ENCODE data around the gene STARD8.

The STARD8 gene

DNA sequence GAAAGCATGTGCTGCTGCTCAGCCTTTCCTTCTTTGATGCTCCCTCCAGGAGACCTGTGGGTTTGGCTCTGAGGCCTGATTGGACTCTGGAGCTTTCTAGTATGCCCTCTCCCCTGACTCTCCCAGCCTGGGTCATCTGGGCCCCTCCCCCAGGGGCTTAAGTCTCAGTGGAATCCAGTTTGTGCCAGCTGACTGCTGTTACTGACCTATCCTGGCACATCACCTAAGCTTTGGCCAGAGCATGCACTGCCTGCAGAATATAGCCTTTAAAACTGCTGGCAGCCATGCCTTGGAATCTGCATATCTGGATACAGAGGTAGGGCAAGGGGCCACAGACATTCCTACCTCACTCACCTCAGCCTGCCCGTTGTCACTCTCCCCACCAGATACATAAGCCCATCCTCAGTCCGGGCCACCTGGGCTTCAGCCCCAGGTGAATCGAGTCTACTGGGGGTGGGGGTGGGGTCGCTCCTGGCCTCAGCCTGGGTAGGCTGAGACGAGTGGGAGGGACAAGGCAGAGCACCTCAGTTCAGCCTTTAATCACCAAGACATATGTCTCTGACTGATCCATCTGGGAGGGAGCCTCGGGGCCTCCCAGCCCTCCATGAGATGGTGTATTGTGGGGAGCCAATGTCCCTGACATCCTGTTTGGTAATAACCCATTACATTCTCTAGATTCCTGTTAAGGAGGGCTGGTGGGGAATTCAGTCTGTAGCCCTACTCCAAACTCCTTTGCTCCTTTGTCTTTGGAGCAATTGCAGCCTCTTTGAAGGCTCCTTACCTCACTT lies 61.2 kb downstream of the STARD8 start:
- Histone ChIP-seq H3K4me1 (ENCODE audit: insufficient read depth, low read length) (peaks cover 29% of the 10 kb centered on the region), H3K9ac (ENCODE audit: low read depth, low read length) (no peak overlapping the region), H3K36me3 (ENCODE audit: insufficient read depth, low read length) (no peaks in the 10 kb centered on the region), H3K9me3 (ENCODE audit: control insufficient read depth, insufficient read depth, low read length) (no peaks in the 10 kb centered on the region)

- H3K4me1 ChIP-seq (ENCODE audit: insufficient read depth, low read length) = peaks cover 25% of the 10 kb centered on the region
- H3K9me3 ChIP-seq (ENCODE audit: control insufficient read depth, insufficient read depth, low read length) = no peaks in the 10 kb centered on the region
- no peaks in the 10 kb centered on the region for H3K36me3 ChIP-seq (ENCODE audit: insufficient read depth, low read length)
- H3K9ac ChIP-seq (ENCODE audit: low read depth, low read length) = no peak overlapping the region
These were observed 63.6 kb downstream of the STARD8 start for GRCh38 chrX:68710870-68711576.

- H3K36me3 ChIP-seq (ENCODE audit: insufficient read depth, low read length) = no peaks in the 10 kb centered on the region; the same call in 1 of the 2 replicates
- no peaks in the 10 kb centered on the region for H3K9me3 ChIP-seq (ENCODE audit: control insufficient read depth, insufficient read depth, low read length)
These were observed 64.4 kb downstream of the STARD8 start for GRCh38 chrX:68711845-68712244.

DNA sequence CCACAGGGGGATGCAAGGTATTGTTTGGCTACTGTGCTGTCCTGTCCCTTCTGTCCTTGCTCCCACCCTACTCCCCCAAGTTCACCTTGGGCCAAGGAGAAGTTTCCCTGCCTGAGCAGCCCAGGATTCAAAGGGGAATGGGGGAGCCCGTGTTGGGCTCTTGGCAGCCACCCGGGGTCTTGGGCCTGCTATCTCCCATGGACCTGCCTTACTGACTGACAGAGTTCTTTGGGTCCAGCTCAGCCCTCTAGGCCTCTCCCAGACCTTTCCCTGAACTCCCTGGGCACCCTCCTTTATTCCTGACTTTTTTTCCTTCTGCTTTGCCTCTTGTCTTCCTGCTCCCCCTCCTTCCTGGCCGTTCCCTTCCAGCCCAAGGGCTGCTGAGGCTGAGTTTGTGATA lies 67.4 kb downstream of the STARD8 start:
- Histone ChIP-seq H3K4me1 (ENCODE audit: insufficient read depth, low read length) (peaks cover 9% of the 10 kb centered on the region), H3K36me3 (ENCODE audit: insufficient read depth, low read length) (no peaks in the 10 kb centered on the region; the same call in 1 of the 2 replicates), H3K9me3 (ENCODE audit: control insufficient read depth, insufficient read depth, low read length) (no peaks in the 10 kb centered on the region), H3K9ac (ENCODE audit: low read depth, low read length) (no peak overlapping the region)

More at GRCh38 chrX:68711845-68712244, 64.4 kb downstream of the STARD8 start:
- Histone ChIP-seq H3K4me1 (ENCODE audit: insufficient read depth, low read length) (peaks cover 25% of the 10 kb centered on the region), H3K9ac (ENCODE audit: low read depth, low read length) (no peak overlapping the region)

- Histone ChIP-seq H3K9ac (ENCODE audit: low read depth, low read length) (no peak overlapping the region), H3K36me3 (ENCODE audit: insufficient read depth, low read length) (no peaks in the 10 kb centered on the region; the same call in none of the 2 replicates), H3K9me3 (ENCODE audit: control insufficient read depth, insufficient read depth, low read length) (no peaks in the 10 kb centered on the region), H3K4me1 (ENCODE audit: insufficient read depth, low read length) (no peaks in the 10 kb centered on the region)
These were observed 69.7 kb downstream of the STARD8 start for GRCh38 chrX:68717196-68717595.

DNA sequence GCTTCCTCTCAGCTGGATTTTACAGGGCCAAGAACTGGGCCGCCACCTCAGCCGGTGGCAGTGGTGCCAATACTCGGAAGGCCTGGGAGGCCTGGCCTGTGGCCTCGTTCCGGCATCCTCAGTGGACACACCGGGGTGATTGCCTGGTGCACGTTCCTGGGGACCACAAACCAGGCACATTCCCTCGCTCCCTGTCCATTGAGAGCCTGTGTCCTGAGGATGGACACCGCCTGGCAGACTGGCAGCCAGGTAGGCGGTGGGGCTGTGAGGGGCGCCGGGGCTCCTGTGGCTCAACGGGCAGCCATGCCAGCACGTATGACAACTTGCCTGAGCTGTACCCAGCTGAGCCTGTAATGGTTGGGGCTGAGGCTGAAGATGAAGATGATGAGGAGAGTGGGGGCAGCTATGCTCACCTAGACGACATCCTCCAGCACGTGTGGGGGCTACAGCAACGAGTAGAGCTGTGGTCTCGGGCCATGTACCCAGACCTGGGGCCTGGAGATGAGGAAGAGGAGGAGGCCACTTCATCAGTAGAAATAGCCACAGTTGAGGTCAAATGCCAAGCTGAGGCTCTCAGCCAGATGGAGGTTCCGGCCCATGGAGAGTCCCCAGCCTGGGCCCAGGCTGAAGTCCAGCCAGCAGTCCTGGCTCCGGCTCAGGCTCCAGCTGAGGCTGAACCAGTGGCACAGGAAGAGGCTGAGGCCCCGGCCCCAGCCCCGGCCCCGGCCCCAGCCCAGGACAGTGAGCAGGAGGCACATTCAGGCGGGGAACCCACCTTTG lies 70.4 kb downstream of the STARD8 start:
- Histone ChIP-seq H3K9me3 (ENCODE audit: control insufficient read depth, insufficient read depth, low read length) (no peaks in the 10 kb centered on the region), H3K9ac (ENCODE audit: low read depth, low read length) (no peak overlapping the region), H3K4me1 (ENCODE audit: insufficient read depth, low read length) (no peaks in the 10 kb centered on the region), H3K36me3 (ENCODE audit: insufficient read depth, low read length) (no peaks in the 10 kb centered on the region; the same call in none of the 2 replicates)

- Histone ChIP-seq H3K9me3 (ENCODE audit: control insufficient read depth, insufficient read depth, low read length) (no peaks in the 10 kb centered on the region), H3K36me3 (ENCODE audit: insufficient read depth, low read length) (no peaks in the 10 kb centered on the region; the same call in none of the 2 replicates), H3K4me1 (ENCODE audit: insufficient read depth, low read length) (no peaks in the 10 kb centered on the region), H3K9ac (ENCODE audit: low read depth, low read length) (no peak overlapping the region)
These were observed 71.0 kb downstream of the STARD8 start for GRCh38 chrX:68718443-68718820.

DNA sequence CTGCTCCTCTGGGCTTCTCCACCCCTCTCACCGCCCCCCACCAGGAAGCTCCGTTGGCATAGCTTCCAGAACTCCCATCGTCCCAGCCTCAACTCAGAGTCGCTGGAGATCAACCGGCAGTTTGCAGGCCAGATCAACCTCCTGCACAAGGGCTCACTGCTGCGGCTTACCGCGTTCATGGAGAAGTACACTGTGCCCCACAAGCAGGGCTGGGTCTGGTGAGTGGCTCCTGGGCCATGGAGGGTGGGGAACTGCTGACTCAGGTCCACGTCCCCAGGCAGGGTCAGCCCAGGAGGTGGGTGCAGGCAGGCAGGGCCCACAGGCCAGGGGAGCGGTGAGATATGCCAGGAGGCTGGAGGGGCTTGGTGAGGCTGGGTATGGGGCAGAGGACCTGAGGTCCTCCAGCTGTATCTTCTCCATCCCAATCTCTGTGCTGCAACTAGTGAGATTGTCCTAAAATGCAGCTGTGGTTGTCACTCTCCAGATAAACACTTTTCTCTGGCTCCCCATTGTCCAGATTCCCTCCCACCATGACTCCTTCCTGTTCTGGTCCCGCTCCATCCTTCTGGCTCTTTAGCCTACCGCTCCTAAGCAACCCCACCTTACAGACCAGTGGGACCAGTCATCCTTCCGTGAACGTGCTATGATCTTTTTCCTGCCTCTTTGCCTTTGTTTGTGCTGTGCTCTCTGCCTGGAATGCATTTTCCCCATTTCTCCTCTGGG lies 71.9 kb downstream of the STARD8 start:
- no peaks in the 10 kb centered on the region for H3K4me1 ChIP-seq (ENCODE audit: insufficient read depth, low read length)
- no peaks in the 10 kb centered on the region; the same call in none of the 2 replicates for H3K36me3 ChIP-seq (ENCODE audit: insufficient read depth, low read length)
- H3K9me3 ChIP-seq (ENCODE audit: control insufficient read depth, insufficient read depth, low read length) = no peaks in the 10 kb centered on the region
- H3K9ac ChIP-seq (ENCODE audit: low read depth, low read length) = no peak overlapping the region

- Histone ChIP-seq H3K9me3 (ENCODE audit: control insufficient read depth, insufficient read depth, low read length) (no peaks in the 10 kb centered on the region), H3K4me1 (ENCODE audit: insufficient read depth, low read length) (no peaks in the 10 kb centered on the region), H3K36me3 (ENCODE audit: insufficient read depth, low read length) (no peaks in the 10 kb centered on the region; the same call in none of the 2 replicates), H3K9ac (ENCODE audit: low read depth, low read length) (no peak overlapping the region)
These were observed 72.6 kb downstream of the STARD8 start for GRCh38 chrX:68719904-68720614.

- Histone ChIP-seq H3K9me3 (ENCODE audit: control insufficient read depth, insufficient read depth, low read length) (no peaks in the 10 kb centered on the region), H3K36me3 (ENCODE audit: insufficient read depth, low read length) (no peaks in the 10 kb centered on the region; the same call in none of the 2 replicates), H3K4me1 (ENCODE audit: insufficient read depth, low read length) (no peaks in the 10 kb centered on the region), H3K9ac (ENCODE audit: low read depth, low read length) (no peak overlapping the region)
These were observed 73.4 kb downstream of the STARD8 start for GRCh38 chrX:68720851-68721250.

- Histone ChIP-seq H3K36me3 (ENCODE audit: insufficient read depth, low read length) (no peaks in the 10 kb centered on the region; the same call in none of the 2 replicates), H3K9ac (ENCODE audit: low read depth, low read length) (no peak overlapping the region), H3K9me3 (ENCODE audit: control insufficient read depth, insufficient read depth, low read length) (no peaks in the 10 kb centered on the region), H3K4me1 (ENCODE audit: insufficient read depth, low read length) (no peaks in the 10 kb centered on the region)
These were observed 74.1 kb downstream of the STARD8 start for GRCh38 chrX:68721546-68721945.

GRCh38 chrX:68721991-68722860 lies 74.8 kb downstream of the STARD8 start:
- no peaks in the 10 kb centered on the region for H3K4me1 ChIP-seq (ENCODE audit: insufficient read depth, low read length)
- H3K36me3 ChIP-seq (ENCODE audit: insufficient read depth, low read length) = no peaks in the 10 kb centered on the region; the same call in none of the 2 replicates
- H3K9me3 ChIP-seq (ENCODE audit: control insufficient read depth, insufficient read depth, low read length) = no peaks in the 10 kb centered on the region
- no peak overlapping the region for H3K9ac ChIP-seq (ENCODE audit: low read depth, low read length)
